Measurements from ENCODE around the gene PET117. TPM values are rescaled to one million over a fixed set of nuclear protein-coding genes. Genes with fewer than 3 reads are reported as not detected.

Gene PET117
- total RNA-seq, 1 donor from 2014 or later: 13.7 TPM

GRCh38 chr20:18180815-18181214 is 43.2 kb downstream of the PET117 start:
- Mint-ChIP-seq H3K36me3 (ENCODE audit: unreplicated experiment) (peaks cover 5% of the 10 kb centered on the region), H3K4me1 (ENCODE audit: low read depth, unreplicated experiment) (no peaks in the 10 kb centered on the region), H3K9me3 (ENCODE audit: unreplicated experiment) (peaks cover 5% of the 10 kb centered on the region), H3K27ac (ENCODE audit: unreplicated experiment) (no peak overlapping the region), H3K4me3 (ENCODE audit: unreplicated experiment) (no peak overlapping the region), H3K27me3 (ENCODE audit: unreplicated experiment) (peaks cover 4% of the 10 kb centered on the region)
- no peak for TF ChIP-seq CTCF (IDR thresholded peaks at IDR 0.05; ENCODE audit: partially characterized antibody, unreplicated experiment)
- DNase-seq: no peak

DNA sequence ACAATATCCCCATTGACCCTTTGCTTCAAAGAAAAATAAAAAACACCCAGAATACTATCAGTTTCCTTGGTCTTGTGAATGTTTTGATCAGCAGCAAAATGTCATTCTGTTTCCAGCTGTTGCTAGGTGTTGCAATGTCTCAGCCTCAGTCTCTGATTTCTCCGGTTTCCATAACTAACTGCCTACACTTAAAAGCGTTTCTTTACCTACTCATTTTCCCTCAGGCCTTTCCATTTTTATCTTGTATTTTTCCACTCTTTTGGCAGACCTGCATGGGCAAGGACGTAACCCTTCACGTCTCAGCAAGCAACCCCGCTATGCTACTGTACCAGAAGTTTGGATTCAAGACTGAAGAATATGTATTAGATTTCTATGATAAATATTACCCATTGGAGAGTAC is 49.4 kb downstream of the PET117 start:
- no peak for DNase-seq
- Mint-ChIP-seq H3K36me3 (ENCODE audit: unreplicated experiment) (no peaks in the 10 kb centered on the region), H3K27ac (ENCODE audit: unreplicated experiment) (no peak overlapping the region)

DNA sequence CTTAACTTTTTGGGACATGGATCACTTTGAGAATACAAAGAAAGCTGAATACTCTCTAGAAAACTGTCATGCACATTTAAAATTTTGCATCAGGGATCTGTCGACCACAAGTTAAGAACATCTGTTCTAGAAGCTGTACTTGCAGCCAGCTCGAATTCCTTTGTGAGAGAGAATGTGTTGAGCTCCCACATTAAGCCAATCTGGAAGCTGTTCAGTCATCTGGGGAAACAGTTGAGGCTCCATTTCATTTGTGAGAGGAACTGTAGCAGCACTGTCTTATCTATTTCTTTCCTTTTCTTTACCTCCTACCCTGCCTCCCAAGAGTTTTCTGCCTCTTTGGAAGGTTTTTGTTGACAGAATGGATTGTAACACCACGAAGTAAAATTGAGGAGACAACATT is 50.8 kb downstream of the PET117 start:
- no peak for DNase-seq
- Mint-ChIP-seq H3K4me1 (ENCODE audit: low read depth, unreplicated experiment) (peaks cover 4% of the 10 kb centered on the region), H3K27me3 (ENCODE audit: unreplicated experiment) (no peaks in the 10 kb centered on the region), H3K4me3 (ENCODE audit: unreplicated experiment) (no peak overlapping the region), H3K9me3 (ENCODE audit: unreplicated experiment) (peaks cover 2% of the 10 kb centered on the region), H3K27ac (ENCODE audit: unreplicated experiment) (no peak overlapping the region), H3K36me3 (ENCODE audit: unreplicated experiment) (no peaks in the 10 kb centered on the region)
- no peak for TF ChIP-seq CTCF (IDR thresholded peaks at IDR 0.05; ENCODE audit: partially characterized antibody, unreplicated experiment)

More for the DNA sequence above, 49.4 kb downstream of the PET117 start:
- H3K4me3 Mint-ChIP-seq (ENCODE audit: unreplicated experiment): no peak overlapping the region
- no peak for TF ChIP-seq CTCF (IDR thresholded peaks at IDR 0.05; ENCODE audit: partially characterized antibody, unreplicated experiment)
- peaks cover 1% of the 10 kb centered on the region for H3K27me3 Mint-ChIP-seq (ENCODE audit: unreplicated experiment)
- no peaks in the 10 kb centered on the region for H3K9me3 Mint-ChIP-seq (ENCODE audit: unreplicated experiment)
- peaks cover 4% of the 10 kb centered on the region for H3K4me1 Mint-ChIP-seq (ENCODE audit: low read depth, unreplicated experiment)

DNA sequence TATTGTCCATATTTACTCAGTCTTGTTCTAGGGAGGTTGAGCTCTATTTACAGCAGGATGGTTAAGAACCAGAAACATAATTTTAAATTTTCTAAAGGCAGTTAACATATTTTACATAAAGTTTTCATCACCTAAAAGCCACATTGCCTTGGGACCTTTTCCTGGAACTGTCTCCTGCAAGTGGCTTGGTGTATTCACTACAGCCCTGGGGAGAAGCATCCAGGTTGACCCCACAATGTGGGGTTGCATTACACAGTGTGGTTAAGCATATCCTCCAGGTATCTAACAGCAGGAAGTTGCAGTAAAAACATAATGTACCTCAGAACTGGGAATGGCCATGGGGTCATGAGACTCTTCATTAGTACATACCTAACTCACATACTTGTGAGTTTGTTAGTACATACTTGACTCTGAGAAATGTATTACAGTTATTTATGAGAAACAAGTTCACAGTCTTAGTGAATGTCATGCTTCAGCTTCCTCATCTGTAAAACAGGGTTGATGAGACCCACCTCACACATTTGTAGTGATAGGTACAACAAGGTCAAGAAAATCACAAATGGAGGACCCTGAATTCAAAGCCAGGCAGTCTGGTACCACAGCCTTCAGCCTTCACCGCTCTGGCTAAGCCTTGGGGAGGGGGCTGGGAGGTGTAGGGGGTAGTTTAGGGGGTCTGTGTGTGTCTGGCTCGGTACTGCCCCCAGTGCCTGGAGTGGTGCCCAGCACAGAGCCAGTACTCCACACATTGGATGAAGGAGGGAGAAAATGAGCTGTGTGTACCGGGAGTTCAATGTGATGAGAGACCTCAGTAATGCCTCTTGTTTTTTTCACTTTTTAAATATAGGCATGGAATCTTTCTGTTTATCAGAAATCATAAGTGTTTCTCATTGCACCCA is 52.9 kb downstream of the PET117 start:
- peak overlapping the region; percentile 33 for H3K27ac Mint-ChIP-seq (ENCODE audit: unreplicated experiment)
- peaks cover 4% of the 10 kb centered on the region for H3K4me1 Mint-ChIP-seq (ENCODE audit: low read depth, unreplicated experiment)
- H3K4me3 Mint-ChIP-seq (ENCODE audit: unreplicated experiment): no peak overlapping the region
- H3K9me3 Mint-ChIP-seq (ENCODE audit: unreplicated experiment): peaks cover 7% of the 10 kb centered on the region
- no peak for TF ChIP-seq CTCF (IDR thresholded peaks at IDR 0.05; ENCODE audit: partially characterized antibody, unreplicated experiment)
- H3K36me3 Mint-ChIP-seq (ENCODE audit: unreplicated experiment): no peaks in the 10 kb centered on the region
- no peaks in the 10 kb centered on the region for H3K27me3 Mint-ChIP-seq (ENCODE audit: unreplicated experiment)
- DNase-seq: no peak

DNA sequence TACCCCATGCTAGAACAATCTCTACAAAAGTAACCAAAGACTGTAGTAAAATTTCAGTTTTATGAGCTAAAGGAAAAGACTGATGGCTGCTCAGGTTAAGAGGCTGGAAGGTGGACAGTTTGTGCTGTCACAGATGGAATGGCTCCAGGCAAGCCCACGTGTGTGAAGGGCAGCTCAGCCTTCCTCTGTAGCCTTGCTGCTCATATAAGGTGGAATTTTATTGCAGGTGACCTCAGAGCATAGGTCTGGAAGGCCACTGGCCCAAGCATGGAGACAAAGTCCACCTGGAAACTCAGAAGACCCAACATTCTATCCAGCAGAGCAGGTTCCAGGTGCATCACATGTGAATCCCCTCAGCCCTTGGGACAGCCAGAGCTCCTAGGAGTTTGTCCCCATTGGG is 53.6 kb downstream of the PET117 start:
- no peaks in the 10 kb centered on the region for H3K27me3 Mint-ChIP-seq (ENCODE audit: unreplicated experiment)
- TF ChIP-seq CTCF (IDR thresholded peaks at IDR 0.05; ENCODE audit: partially characterized antibody, unreplicated experiment): no peak
- no peak overlapping the region for H3K4me3 Mint-ChIP-seq (ENCODE audit: unreplicated experiment)
- peaks cover 7% of the 10 kb centered on the region for H3K9me3 Mint-ChIP-seq (ENCODE audit: unreplicated experiment)
- no peak overlapping the region for H3K27ac Mint-ChIP-seq (ENCODE audit: unreplicated experiment)
- H3K4me1 Mint-ChIP-seq (ENCODE audit: low read depth, unreplicated experiment): peaks cover 6% of the 10 kb centered on the region
- H3K36me3 Mint-ChIP-seq (ENCODE audit: unreplicated experiment): no peaks in the 10 kb centered on the region
- DNase-seq: no peak

Data from glutamatergic neuron (in vitro differentiated cells).